ENCODE data around the gene NR2F1-AS1.
"Not testable (repeated sequence)": the region's sequence is repeated elsewhere in the genome, so short reads cannot be mapped to it uniquely, and the experiment has no call there.

NR2F1-AS1 gene

DNA sequence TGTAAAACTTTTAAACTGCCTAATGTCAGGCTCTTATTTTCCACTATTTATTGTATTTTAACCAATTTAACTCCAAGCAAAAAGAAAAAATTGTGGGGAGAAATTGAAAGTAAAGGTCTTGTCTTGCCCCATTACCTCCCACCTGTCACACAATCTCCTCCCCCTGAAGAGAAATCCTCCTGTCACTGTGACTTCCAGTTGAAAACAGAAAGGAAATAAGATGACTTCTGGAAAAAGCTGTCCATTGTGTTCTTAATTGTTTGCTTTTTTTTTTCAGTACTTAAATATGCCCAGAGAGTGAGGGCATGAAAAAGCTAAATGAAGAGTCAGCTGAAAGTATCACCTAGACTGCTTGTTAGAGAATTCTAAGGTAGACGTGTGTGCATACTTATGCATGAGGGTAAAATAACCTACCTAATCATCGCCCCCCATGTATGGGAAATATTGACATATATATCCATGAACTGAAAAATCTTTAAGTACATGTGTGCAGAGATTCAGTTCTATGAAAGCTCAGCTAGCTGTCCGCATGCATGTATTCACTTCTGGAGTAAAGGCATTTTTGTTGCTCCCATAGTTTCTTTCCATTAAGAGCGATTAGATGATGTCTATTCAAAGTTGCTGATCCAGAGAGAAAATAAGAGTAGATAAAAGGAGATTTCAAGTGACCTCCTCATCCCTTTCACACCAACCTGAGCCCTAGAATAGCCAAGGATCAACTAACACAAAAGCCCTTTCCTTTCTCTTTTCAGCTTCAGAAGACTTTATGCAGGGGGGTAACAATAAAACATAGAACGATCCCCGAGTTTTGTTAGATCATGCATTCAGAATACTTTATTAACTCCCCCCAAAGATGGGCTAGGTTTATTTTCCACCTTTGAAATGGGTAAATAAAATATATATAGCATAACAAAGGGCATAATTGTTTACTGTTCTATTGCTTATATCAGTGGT, 5.3 kb downstream of the NR2F1-AS1 start:
- no peak for DNase-seq

DNA sequence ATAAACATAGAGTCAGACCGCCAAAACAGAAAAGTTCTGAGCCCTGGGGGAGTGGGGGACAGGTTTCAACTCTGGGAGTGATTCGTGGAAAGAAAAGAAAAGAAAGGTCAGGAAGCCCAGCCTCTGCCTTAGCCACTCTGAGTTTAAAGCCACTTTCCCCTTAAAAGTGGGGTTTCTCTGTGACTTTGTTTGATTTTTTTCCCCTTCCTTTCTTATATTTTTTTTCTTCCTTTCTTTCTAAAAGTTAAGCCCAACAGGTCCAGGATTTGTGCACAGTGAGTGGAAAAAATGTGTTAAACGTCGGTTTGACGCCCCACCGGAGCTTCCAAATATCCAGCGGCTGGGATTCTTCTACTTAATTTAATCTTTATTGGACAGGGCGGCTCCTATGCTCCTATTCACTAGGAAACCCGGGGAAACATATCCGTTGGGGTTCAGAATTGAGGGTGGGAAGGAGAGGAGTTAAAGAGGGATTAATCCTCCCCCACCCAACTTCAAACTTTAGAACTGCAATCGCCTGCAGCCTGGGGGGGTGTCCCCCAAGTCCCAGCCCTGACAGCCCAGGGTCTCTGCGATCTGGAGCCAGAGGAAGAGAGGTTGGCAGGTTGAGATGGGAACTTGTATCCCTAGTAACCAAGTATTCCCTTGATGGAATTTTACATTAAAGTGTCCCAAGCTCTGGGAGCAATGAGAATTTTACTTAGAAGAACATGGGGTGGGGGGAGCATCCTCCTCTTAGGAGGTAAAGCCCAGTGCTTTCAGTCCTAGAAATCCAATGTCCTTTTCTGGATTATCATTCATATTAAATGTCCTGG, 6.3 kb downstream of the NR2F1-AS1 start:
- DNase-seq: no peak

DNA sequence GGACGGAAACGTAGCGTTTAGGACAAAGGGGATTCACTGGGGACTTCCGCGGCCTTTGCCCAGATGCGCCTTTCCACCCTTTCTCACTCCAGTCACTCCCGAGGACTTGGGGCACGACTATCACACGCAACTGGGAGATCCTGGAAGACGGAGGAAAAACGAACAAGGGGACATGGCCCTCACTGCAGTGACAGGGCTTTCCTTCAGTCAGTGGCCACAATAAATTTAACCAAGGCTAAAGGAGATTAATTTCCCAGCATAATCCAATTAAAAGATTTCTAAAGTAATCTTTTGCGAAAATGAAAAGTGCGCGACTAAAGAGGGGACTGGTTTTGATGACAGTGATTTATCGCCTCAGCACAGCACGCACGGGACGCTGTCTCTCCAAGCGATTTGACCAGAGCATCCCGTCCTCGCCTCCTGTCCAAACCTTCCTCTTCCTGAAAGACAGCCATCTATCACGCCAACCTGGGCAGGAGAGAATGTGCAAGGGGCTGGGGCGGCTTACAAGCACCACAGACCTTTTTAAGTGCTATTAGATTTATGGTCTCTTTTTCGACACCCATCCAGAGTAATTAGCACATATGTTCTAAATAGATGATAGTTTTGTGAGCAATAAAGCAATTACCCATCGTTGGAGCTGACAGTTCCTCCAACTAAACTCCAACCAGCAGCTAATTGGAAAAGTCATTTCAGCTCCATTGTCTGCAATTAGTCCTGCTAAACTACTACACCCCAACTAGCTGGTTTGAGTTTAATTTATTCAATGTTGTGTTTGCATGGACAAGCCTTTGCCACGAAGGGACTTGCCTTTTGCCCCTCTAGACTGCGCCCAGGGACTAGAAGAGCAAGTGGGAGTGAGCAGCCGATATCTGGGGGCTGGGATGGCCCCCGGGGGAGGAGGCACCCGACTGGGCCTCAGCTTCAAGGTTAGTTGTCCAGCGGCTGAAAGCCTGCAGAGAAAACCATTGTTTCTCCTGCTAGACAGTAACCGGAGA, 7.4 kb downstream of the NR2F1-AS1 start:
- DNase-seq: no peak

DNA sequence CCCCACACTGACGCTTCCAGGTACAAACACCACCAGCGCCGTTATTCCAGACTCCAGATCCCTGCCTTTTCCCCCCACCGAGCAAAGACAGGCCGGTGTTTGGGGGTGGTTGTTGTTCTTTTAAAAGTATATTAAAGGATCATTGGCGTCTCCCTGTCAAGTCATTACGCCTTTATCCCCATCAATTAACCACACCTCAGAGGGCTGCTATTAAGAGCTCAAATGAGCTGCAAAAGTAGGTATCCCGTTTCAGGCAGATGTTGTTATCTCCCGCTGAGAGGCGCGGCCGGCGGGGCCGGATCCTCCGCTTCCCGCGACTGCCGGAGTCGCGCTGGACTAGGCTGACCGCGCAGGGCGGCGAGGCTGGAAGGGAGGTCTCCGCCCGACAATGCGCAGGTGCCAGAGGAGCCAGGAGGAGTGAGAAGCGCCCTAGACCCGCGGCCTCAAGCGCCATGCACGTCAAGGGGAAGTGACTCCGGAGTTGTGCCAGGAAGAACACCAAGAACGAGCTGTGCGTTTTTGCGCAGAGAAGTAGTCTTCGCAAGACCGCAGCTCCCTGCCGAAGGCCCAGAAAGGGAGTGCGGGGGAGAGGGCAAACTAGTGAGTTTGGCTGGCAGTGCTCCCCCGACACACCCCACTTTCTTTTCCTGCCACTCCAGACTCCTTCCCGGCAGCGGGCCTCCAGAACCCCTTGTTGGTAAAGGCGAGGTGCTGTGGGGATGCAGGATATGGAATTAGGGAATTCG, 8.2 kb downstream of the NR2F1-AS1 start:
- no peak for DNase-seq

DNA sequence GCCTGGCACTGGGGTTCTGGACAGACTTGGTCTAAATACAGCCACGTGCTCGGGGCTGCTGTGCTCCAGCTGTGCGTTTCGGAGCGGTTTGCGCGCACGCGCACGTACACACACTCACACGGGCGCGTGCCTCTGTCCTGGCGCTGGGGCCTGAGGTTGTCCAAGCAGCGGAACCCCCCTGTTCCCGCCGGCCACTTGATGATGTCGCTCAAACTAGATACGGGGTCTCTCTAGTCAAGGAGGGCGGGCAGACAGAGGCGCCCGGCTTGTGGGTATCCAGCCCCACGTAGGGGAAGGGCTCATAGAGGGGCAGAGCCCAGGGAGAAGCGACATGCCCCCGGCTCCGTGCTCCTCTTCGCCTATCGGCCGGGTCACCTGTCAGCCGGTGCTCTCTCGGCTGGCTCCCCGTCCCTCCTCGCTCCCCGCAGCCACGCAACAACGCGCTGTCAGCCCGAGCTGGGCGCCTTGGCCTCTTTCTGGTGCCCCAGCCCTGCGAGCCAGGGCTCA, 8.9 kb downstream of the NR2F1-AS1 start:
- DNase-seq: no peak

DNA sequence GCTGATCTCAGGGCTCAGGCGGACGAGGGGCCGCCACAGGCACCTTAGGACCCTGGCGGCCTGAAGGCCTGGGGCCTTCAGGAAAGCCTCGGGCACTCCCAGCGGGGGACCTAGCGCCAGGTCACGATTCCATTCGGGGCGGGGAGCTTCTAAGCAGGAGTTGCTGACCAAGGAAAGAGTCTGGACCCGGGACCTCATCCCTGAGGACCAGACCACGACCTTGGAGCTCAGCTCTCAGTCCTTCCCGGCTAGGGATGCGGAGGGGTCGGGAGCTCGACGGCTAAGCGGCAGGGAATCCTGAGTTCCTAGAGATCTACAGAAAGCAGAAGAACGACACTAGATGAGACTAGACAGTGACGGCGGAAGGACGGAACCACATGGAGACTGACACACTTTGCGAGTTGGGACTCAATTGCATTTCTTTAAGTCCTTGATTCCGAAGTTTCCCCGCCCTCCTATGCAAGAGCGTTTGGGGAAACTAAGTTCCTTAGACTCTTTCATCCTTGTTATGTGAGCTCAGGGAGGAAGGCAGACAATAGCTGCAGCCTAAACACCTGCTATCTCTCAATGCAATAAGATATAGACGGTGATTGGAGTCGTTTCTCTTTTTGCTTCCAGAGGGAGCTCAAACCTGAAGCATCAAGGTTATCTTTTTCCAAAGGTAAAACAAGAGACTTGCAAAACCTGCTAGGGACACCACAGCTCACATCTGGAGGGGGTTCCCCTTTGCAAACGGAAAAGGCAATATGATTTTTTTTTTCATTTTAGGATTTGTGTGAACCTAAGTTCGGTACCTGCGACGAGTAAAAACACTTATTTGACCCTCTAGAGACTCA, 9.7 kb downstream of the NR2F1-AS1 start:
- DNase-seq: no peak

DNA sequence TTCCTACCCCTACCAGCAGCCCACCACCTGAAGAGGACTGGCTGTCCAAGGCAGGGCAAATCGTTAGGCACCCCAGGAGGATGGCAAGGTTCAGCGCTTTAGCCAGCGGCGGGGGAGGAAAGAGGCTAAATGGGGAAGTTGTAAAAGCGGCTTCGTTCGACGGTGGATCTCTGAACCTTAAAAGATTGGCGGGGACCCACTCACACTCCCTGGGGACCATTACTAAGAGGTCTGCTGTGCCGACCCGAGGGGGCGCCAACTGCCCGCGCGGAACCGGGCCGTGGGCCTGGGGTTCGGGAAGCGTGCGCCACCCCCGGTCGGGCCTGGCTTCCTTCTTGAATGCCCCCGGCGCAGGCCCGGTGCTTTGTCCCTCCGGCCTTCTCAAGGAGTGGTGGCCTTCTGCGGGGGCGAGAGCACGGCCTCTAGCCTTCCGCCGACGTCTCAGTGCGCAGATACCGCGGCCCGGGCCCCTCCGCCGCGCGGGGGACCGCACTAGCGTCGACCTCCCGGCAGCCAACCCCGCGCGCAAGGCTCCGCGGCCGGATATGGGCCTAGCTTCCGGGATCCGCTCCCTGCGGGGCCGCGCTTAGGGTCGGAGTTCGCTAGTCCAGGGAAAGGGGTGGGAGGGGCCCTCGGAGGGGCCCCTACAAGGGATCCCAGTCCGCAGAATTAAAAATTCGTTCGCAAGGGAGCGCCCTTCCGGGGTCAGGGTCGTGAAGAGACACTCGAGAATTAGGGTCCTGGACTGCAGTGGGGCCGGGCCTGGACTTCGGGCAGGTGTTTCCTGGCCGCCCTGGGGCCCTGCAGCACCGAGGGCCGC, 10.5 kb downstream of the NR2F1-AS1 start:
- DNase-seq: no peak

DNA sequence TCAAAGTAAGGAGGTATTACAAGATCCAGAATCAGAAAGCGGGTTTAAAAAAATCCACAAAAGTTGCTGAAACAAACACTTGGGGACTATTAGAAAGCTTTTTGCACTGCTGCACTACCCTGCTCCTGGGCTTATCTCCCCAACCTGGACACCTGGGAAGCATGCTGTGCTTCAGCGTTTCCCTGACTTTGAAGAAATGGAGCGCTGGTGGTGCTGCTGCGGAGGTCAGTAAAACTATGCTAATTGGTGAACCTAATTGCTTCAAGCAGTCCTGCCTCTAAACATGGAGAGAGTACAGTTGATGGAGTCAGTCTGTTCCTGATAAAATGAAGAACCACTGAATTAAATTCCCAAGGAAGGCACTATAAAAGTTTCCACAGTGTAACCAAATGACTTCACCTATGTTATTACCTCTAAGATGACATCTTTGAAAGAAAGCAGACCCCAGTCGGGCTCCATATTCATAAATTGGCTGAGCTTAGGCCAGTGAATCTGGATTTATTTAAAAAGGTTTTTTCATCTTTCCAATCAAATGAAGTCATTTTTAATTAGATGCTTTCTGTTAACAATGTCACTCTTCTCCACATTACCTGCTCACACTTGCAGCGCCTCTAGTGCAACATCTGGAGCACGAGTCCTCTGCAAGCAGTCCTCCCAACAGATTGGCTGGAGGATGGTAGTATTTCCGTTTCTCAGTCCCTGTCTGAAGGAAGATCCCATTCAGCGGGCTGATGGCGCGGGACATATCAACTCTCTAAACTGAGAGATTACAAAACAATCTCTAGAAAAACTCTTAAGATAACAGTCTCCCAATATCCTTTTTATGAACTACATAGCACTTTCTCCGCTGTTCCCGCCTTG, 11.5 kb downstream of the NR2F1-AS1 start:
- no peak for DNase-seq

DNA sequence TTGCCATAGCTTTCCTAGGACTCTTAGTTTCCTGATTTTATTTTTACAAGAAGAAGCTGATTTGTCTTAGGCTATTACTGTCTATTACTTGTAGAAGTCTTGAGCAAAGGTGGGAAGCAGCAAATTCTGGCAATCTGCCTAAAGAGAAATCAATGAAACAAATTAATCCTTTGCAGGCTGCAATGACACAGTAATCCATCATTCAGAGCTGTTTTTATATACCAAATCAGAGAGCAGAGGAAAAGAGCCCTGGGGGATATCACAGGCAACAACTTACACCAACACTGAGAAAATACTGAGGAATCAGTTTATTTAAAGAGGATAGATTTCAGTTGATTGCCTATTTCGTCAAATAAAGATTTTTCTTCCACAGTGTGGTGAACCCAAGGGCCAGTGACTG, 13.6 kb downstream of the NR2F1-AS1 start:
- no peak for DNase-seq

DNA sequence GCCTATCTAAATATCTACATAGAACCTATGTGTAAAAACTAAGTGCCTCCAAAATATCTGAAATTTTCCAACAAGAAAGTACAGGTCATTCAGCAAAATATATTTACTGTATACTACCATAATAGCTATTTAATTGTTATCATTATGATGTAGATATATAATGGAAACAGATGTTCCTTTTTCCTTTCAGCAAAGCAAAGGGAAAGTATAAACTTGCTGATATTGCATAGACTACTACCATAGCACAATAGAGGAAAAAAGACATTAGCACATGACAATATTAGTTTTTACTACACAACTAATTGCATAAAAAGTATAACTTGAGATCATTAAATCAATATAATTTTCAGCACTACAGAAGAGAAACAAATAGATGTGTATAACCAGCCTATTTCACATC, 14.9 kb downstream of the NR2F1-AS1 start:
- DNase-seq: no peak

DNA sequence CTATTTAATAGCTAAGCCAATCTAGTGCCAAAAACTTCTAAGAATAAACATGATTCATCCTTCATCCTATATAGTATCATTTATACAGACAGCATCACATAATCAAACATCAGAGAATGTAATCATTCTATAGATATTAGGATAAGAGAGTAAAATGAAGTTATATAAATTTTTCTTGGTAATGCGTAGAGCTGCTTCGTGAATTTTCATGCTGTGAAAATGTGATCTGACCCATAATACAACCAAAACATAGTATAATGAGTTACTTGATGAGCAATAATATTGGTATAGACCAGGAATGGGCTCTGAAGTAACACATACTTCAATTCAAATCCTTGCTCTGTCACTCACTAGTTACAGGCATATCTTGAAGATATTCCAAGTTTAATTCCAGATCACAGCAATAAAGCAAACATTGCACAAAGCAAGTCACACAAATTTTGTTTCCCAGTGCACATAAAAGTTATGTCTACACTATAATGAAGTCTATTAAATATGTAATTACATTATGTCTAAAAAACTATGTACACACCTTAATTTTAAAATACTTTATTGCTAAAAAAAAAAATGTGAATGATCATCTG, 23.9 kb downstream of the NR2F1-AS1 start:
- no peak for DNase-seq

DNA sequence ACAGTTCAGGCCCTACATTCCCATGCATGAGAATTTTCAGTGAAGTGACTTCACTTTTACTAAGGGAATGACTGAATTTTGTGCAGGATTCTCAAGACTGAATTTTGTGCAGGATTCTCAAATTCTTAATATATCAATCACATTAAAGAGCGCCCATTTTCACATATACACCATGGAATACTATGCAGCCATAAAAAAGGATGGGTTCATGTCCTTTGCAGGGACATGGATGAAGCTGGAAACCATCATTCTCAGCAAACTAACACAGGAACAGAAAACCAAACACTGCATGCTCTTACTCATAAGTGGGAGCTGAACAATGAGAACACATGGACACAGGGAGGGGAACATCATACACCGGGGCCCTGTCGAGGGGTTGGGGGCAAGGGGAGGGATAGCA, 31.4 kb downstream of the NR2F1-AS1 start:
- not testable (repeated sequence) for DNase-seq

DNA sequence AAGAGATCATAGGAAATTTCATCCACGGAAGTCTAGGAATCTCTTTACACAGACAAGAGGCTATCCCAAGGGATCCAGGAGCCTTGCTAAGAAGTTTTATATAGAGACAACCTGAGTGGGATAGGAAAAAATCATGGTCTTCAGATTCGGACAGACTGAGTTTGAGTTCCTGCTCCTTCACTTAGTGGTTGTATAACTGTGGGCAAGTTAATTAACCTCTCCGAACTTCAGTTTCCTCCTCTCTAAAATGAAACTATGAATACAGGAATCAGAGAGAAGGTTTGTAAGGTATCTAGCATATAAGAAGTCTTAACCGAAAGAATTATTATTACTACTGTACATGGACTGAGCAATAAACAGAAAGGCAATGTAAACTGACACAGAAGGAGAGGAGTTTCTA, 35.1 kb downstream of the NR2F1-AS1 start:
- no peak for DNase-seq

DNA sequence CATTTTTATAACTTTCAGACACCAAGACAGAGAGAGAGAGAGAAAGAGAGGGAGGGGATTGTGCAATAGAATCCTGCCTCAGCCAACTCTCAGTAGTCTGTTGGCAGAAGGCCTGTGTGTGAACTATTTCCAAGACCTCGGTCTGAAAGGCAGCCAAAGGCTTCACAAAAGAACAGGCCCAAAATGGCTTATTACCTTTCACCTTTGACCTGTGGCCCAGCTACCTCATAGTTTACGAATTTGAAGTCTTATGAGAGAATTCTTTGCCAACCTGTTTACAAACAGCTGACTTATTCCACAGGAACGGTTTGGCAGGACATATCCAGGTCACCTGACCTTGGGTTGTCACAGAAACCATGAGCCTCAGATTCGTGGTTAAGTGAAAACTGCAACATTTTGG, 48.6 kb downstream of the NR2F1-AS1 start:
- DNase-seq: no peak

DNA sequence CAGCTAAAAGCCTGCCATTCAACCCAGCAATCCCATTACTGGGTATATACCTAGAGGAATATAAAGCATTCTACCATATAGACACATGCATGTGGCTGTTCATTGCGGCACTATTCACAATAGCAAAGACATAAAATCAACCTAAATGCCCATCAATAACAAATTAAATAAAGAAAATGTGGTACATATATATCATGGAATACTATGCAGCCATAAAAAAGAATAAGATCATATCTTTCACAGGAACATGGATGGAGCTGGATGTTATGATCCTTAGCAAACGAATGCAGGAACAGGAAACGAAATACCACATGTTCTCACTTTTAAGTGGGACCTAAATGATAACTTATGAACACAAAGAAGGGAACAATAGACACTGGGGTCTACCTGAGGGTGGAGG, 59.2 kb downstream of the NR2F1-AS1 start:
- DNase-seq: not testable (repeated sequence)

DNA sequence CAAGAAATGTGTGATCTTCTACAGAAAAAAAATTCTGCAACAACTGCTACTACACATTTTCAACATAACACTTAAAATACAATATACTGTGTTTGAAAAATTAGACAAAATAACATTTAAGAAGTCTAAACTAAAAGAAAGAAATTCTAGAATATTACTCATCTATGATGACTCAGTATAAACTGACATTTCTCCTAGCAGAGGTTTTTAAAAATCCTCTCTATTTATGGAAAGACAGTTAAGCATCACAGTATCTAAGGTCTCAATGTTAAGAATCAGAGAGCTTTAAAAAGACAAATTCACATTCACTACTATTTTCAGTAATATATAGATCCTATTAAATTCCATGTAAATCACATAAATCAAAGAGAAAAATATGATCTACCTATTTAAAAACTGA, 61.3 kb downstream of the NR2F1-AS1 start:
- no peak for DNase-seq

DNA sequence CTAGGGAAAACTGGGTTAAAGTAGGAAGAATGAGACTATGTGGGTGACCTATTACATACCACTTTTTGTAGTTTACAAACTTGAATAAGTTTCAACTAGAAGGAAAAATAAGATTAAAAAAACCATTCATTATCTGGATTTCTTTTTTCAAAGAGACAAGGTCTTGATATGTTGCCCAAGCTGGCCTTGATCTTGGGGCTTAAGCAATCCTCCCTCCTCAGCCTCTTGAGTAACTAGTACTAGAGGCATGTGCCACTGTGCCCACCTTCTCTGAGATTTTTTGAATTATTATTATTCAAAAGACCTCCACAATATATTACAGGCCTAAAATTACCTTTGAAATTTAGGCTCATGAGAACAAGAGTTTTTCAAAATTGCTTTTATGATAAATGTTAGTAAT, 63.2 kb downstream of the NR2F1-AS1 start:
- DNase-seq: no peak

DNA sequence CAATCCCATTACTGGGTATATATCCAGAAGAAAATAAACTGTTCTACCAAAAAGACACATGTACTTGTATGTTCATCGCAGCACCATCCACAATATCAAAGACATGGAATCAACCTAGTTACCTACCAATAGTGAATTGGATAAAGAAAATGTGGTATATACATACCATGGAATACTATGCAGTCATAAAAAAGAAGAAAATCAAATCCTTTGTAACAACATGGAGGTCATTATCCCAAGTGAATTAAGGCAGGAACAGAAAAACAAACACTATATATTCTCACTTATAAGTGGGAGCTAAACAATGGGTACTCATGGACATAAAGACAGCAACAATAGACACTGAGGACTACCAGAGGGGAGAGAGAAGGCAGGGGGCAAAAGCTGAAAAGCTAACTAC, 67.7 kb downstream of the NR2F1-AS1 start:
- DNase-seq: no peak
